ENCODE data around the gene TMEM213. TPM values are rescaled to one million over a fixed set of nuclear protein-coding genes. Genes with fewer than 3 reads are reported as not detected.

TMEM213 gene
- total RNA-seq, 1 experiment from 2014 or later: not detected

DNA sequence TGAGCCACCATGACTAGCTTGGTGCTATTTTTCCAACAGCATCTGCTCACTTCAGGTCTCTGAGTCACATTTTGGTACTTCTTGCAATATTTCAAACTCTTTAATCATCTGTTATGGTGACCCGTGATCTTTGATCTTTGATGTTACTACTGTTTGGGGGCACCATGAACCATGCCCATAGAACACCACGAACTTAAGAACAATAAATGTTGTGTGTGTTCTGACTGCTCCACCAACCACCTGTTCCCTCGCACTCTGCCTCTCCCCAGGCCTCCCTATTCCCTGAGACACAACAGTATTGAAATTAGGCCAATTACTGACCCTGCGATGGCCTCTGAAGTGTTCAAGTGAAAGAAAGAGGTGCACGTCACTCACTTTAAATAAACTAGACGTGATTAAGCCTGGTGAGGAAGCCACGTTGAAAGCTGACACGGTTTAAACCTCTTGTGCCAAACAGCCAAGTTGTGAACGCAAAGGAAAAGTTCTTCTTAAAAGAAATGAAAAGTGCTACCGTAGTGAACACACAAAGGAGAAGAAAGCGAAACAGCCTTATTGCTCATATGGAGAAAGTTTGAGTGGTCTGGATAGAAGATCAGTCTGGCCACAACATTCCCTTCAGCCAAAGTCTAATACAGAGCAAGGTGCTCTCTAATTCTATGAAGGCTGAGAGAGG lies 27.4 kb downstream of the TMEM213 start:
- Histone ChIP-seq H3K36me3 (ENCODE audit: low read depth) (no peaks in the 10 kb centered on the region), H3F3A (ENCODE audit: insufficient read depth, low read depth) (no peaks in the 10 kb centered on the region), H3K4me3 (no peak overlapping the region), H3K9me2 (ENCODE audit: insufficient read depth) (no peaks in the 10 kb centered on the region), H3K79me2 (ENCODE audit: low read depth) (no peaks in the 10 kb centered on the region), H3K4me2 (no peak overlapping the region), H3K27ac (no peak overlapping the region), H2AFZ (no peak overlapping the region), H3K4me1 (replicated peaks; ENCODE audit: insufficient read depth) (no peaks in the 10 kb centered on the region), H3K27me3 (ENCODE audit: insufficient read depth, low read depth) (no peaks in the 10 kb centered on the region), H4K20me1 (ENCODE audit: insufficient read depth) (no peaks in the 10 kb centered on the region), H3K9me3 (ENCODE audit: insufficient read depth, low read depth) (no peaks in the 10 kb centered on the region)
- intact Hi-C loops (cut with micrococcal nuclease; ENCODE audit: unreplicated experiment): no loop called here
- TF ChIP-seq EZH2 (IDR thresholded peaks at IDR 0.05; ENCODE audit: low read depth): no peak
- TF ChIP-seq, protein P1, sequence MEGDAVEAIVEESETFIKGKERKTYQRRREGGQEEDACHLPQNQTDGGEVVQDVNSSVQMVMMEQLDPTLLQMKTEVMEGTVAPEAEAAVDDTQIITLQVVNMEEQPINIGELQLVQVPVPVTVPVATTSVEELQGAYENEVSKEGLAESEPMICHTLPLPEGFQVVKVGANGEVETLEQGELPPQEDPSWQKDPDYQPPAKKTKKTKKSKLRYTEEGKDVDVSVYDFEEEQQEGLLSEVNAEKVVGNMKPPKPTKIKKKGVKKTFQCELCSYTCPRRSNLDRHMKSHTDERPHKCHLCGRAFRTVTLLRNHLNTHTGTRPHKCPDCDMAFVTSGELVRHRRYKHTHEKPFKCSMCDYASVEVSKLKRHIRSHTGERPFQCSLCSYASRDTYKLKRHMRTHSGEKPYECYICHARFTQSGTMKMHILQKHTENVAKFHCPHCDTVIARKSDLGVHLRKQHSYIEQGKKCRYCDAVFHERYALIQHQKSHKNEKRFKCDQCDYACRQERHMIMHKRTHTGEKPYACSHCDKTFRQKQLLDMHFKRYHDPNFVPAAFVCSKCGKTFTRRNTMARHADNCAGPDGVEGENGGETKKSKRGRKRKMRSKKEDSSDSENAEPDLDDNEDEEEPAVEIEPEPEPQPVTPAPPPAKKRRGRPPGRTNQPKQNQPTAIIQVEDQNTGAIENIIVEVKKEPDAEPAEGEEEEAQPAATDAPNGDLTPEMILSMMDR (conservative IDR thresholded peaks at IDR 0.05): no peak
- ChIA-PET POLR2A (ENCODE audit: unreplicated experiment) (no interaction called here), CTCF (no interaction called here)
- no TSS peak for BruUV-seq (replicated peaks)
- no peak for DNase-seq

DNA sequence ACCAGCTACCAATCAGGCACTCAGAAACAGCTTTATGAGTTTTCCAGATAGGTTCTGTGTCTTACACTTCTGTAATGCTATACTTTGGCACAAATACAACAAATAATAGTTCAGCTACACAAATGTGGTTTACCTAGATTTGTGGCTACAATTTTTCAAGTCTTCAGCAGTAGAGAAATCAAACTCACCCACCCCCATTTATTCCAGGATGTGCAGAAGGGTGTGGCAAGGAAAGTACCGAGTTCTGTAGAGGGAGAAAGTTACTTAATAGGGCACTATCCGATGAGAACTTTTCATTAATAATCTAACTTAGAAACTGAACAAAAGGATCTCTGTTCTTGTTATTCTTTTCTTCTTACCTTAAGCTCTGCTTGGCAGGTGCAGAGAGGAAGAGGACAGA lies 30.5 kb downstream of the TMEM213 start:
- H3K79me2 ChIP-seq (ENCODE audit: low read depth): no peaks in the 10 kb centered on the region
- H4K20me1 ChIP-seq (ENCODE audit: insufficient read depth): no peaks in the 10 kb centered on the region
- DNase-seq: no peak
- BruUV-seq (replicated peaks): no TSS peak
- no peak overlapping the region for H3K4me2 ChIP-seq
- H2AFZ ChIP-seq: no peak overlapping the region
- H3K27ac ChIP-seq: no peak overlapping the region
- ChIA-PET POLR2A (ENCODE audit: unreplicated experiment) (interaction anchor here (0.7 kb wide), 1 partner anchor 13 kb away, joined by 6 read pairs; no protein-coding TSS in a partner anchor), CTCF (no interaction called here)
- H3K36me3 ChIP-seq (ENCODE audit: low read depth): no peaks in the 10 kb centered on the region
- H3K4me1 ChIP-seq (replicated peaks; ENCODE audit: insufficient read depth): no peaks in the 10 kb centered on the region
- no peak overlapping the region for H3K4me3 ChIP-seq
- TF ChIP-seq EZH2 (IDR thresholded peaks at IDR 0.05; ENCODE audit: low read depth): no peak
- TF ChIP-seq, protein P1 (conservative IDR thresholded peaks at IDR 0.05): no peak
- H3F3A ChIP-seq (ENCODE audit: insufficient read depth, low read depth): no peaks in the 10 kb centered on the region
- no peaks in the 10 kb centered on the region for H3K9me2 ChIP-seq (ENCODE audit: insufficient read depth)
- no peaks in the 10 kb centered on the region for H3K27me3 ChIP-seq (ENCODE audit: insufficient read depth, low read depth)
- intact Hi-C loops (cut with micrococcal nuclease; ENCODE audit: unreplicated experiment): no loop called here
- H3K9me3 ChIP-seq (ENCODE audit: insufficient read depth, low read depth): no peaks in the 10 kb centered on the region

DNA sequence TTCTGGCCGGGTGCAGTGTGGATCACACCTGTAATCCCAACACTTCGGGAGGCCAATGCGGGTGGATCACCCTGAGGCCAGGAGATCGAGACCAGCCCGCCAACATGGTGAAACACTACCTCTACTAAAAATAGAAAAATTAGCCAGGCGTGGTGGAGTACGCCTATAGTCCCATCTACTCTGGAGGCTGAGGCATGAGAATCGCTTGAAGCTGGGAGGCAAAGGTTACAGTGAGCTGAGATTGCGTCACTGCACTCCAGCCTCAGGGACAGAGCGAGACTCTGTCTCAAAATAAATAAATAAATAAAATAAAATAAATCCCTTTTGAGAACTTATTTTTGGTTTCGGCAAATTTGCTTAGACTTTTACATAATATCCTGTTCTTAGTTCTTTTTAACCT lies 31.5 kb downstream of the TMEM213 start:
- no peaks in the 10 kb centered on the region for H3F3A ChIP-seq (ENCODE audit: insufficient read depth, low read depth)
- H3K9me2 ChIP-seq (ENCODE audit: insufficient read depth): no peaks in the 10 kb centered on the region
- H3K4me3 ChIP-seq: no peak overlapping the region
- DNase-seq: no peak
- no peaks in the 10 kb centered on the region for H3K27me3 ChIP-seq (ENCODE audit: insufficient read depth, low read depth)
- no peak overlapping the region for H3K4me2 ChIP-seq
- no peak for TF ChIP-seq EZH2 (IDR thresholded peaks at IDR 0.05; ENCODE audit: low read depth)
- TF ChIP-seq, protein P1 (conservative IDR thresholded peaks at IDR 0.05): no peak
- no peaks in the 10 kb centered on the region for H3K36me3 ChIP-seq (ENCODE audit: low read depth)
- intact Hi-C loops (cut with micrococcal nuclease; ENCODE audit: unreplicated experiment): no loop called here
- no peaks in the 10 kb centered on the region for H3K4me1 ChIP-seq (replicated peaks; ENCODE audit: insufficient read depth)
- no peaks in the 10 kb centered on the region for H3K79me2 ChIP-seq (ENCODE audit: low read depth)
- no peaks in the 10 kb centered on the region for H4K20me1 ChIP-seq (ENCODE audit: insufficient read depth)
- BruUV-seq (replicated peaks): no TSS peak
- CTCF ChIA-PET: no interaction called here
- H2AFZ ChIP-seq: no peak overlapping the region
- no peak overlapping the region for H3K27ac ChIP-seq
- POLR2A ChIA-PET (ENCODE audit: unreplicated experiment): no interaction called here
- H3K9me3 ChIP-seq (ENCODE audit: insufficient read depth, low read depth): no peaks in the 10 kb centered on the region
